Left ventricle myocardium superior (tissue), 1 donor: ENCODE measurements around the gene GPLD1. TPM values are rescaled to one million over a fixed set of nuclear protein-coding genes. Genes with fewer than 3 reads are reported as not detected.
"Not testable (repeated sequence)": the region's sequence is repeated elsewhere in the genome, so short reads cannot be mapped to it uniquely, and the experiment has no call there.

Experiments used
- ATAC-seq: fragments of 200-7000 bp; cut with Tn5 transposase; one replicate; pipeline ENCODE4 v1.9.1; 2020; ENCODE audit warnings: mild to moderate bottlenecking, moderate library complexity
- DNase-seq: peaks from one replicate; pipeline ENCODE4 v3.0.0-alpha.2; 2020
- intact Hi-C: fragments of 100-400 bp; cut with micrococcal nuclease; formaldehyde crosslinking; loops from one replicate; pipeline ENCODE4 v1.11.0; 2022
- total RNA-seq: library from RNA; stranded (reverse); fragmentation: NEBNext Ultra II Directional; extraction: Animal tissue kit (Norgen Biotek cat#: 25700); gene quantifications from one replicate; pipeline ENCODE4 v1.2.1, GENCODE V29; 2021
- donor health status: DM: no; HTN: yes; CAD: no; lungs with severe emphysema.

GPLD1 gene
- total RNA-seq, 1 donor from 2014 or later, result 1.1 TPM

DNA sequence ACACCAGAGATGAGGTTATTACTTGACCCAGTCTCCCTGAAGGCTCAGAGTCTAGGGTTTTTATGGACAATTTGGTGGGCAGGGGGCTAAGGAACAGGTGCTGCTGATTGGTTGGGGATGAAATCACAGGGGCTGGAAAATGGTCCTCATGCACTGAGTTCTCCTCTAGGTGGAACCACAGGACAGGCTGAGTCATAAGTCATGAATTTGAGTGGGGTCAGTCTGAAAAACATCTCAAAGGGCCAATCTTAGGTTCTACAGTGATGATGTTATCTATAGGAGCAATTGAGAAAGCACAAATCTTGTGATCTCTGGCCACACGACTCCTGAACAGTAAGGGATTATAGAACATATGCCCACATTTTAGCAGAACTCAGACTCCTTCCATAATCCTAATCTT is 92.6 kb downstream of the GPLD1 start:
- DNase-seq (no peak), ATAC-seq (no peak)
- intact Hi-C loops, result no loop called here

DNA sequence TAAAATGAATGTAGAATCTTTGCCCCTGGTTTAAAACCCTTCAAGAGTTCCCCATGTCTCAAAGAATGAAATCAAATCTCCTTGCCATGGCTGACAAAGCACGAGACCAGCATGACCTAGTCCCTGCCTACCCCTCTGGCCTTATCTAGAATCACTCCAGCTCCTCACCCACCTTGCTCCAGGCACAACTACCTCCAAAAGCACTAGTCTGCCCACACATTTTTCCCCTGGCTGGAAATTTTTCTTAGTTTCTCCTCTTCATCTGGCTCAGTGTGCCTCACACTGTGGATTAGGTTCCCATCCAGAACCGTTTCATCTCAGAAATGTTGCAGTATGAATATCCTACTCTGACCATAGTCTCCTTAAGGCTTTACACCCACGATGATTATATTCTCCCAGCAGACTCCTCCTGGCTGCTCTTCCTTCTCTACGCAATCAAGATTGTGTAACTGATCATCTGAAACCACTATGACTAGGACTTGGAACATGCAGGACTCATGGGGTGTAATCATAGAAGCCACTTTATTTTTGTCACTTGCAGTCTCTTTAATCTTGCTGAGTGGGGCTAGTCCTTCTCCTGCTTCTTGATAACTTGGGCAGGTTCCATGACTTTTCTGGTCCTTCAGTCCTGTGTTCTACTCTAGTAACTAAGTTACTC is 94.5 kb downstream of the GPLD1 start:
- DNase-seq (no peak), ATAC-seq (no peak)
- intact Hi-C loops, result no loop called here

DNA sequence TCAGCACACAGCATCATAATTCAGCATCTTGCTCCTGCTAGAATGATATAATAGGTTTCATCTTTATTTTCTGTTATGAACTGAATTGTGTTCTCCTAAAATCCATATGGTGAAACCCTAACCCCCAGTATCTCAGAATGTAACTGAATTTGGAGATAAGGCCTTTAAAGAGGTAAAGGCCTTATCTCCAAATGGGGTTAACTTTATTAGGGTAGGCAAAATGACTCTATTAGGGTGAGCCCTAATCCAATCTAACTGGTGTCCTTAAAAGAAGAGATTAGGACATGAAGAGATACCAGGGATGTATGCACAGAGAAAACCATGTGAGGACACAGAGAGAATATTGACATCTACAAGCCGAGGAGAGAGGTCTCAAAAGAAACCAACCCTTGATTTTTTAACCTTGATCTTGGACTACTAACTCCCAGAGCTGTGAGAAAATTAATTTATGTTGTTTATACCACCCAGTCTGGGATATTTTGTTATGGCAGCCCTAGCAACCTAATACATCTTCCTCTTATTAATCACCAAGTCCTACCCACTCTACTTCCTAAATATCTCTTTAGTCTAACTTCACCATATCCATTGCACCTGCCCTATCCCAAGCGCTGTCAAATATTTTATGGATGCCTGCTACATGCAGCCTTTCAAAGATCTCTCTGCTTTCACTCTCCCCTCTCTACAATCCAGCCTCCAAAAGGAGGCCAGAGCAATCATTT is 95.2 kb downstream of the GPLD1 start:
- DNase-seq (no peak), ATAC-seq (no peak)
- intact Hi-C loops, result no loop called here

DNA sequence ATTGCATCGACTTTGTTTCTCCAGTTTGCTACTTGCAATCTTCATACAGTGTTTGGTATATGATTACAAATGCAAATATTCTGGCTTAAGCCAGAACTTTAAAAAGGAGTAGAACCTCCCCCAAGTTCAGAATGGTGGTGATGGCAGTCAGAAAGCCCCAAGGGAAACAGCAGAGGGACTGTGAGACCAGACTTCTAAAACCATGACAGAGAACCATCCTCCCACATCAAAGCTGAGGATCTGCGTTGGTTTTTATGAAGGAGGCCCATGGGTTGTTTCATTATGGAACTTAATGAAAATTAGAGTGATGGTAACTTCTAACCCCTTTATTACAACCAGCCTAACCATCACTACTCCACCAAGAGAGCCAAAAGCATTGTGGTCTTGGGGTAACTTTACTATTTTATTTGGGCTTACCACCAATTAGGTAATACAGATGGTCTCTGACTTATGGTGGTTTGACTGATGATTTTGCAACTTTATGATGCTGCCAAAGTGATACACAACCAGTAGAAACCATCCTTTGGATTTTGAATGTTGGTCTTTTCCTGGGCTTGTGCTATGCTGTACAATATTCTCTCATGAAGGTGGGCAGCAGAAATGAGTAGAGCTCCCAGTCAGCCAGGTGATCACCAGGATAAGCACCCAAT is 97.5 kb downstream of the GPLD1 start:
- ATAC-seq (no peak), DNase-seq (no peak)
- intact Hi-C loops, result no loop called here

DNA sequence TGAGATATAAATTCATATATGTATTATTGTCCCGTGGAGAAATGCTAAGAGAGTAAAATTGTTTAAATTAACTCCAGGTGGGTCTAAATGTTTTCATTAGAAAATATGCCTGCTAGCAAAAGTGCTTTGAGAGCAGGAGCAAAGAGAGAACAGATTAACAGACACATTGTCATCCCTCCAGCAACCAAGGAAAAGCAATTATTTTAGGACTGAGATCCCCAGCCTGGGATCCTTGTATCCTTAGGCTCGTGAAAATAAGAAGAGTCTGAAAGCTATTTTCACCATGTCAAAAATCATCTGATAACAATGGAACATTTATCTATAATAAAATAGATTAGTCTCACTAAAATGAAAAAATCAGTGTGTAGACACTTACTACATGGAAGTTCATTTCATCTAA is 98.2 kb downstream of the GPLD1 start:
- ATAC-seq, result no peak
- DNase-seq, result no peak
- intact Hi-C loops, result no loop called here

DNA sequence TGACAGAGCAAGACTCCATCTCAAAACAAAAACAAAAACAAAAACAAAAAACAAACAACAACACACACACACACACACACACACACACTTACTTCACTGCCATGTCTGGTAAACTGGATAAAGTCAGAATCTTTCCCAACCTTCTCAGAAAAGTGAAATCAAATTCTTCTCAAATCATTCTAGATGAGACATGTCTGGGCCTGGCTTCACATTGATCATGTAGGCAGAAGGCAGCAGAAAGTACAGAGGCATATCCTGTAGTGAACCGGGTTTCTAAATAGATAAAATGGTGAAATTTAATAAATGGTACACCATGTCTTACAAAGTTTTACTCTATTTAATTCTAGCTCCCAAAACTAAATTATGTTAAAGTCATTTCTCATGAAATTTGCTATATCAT is 101.6 kb downstream of the GPLD1 start:
- intact Hi-C loops, result no loop called here
- no peak for ATAC-seq
- no peak for DNase-seq

DNA sequence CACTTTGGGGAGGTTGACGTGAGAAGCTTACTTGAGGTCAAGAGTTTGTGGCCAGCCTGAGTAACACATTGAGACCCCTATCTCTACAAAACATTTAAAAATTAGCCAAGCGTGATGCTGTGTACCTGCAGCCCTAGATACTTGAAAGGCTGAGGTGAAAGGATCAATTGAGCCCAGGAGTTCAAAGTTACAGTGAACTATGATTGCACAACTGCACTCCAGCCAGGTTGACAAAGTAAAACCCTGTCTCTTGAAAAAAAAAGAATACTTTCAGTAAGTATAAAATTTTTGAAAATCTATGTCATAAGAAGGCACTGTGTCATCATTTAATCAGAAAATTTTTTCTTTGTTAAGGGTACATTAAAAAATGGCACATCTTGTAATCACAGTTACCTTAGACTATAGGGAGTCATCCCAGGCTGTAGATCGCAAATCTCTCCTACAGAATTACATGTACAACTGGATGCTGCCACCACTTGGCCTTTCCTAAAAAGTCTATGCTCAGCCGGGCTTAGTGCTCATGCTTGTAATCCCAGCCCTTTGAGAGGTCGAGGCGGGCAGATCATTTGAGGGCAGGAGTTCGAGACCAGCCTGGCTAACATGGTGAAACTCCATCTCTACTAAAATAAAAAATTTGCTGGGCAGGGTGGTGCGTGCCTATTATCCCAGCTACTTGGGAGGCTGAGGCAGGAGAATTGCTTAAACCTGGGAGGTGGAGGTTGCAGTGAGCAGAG is 103.7 kb downstream of the GPLD1 start:
- ATAC-seq (no peak), DNase-seq (no peak)
- intact Hi-C loops, result no loop called here

DNA sequence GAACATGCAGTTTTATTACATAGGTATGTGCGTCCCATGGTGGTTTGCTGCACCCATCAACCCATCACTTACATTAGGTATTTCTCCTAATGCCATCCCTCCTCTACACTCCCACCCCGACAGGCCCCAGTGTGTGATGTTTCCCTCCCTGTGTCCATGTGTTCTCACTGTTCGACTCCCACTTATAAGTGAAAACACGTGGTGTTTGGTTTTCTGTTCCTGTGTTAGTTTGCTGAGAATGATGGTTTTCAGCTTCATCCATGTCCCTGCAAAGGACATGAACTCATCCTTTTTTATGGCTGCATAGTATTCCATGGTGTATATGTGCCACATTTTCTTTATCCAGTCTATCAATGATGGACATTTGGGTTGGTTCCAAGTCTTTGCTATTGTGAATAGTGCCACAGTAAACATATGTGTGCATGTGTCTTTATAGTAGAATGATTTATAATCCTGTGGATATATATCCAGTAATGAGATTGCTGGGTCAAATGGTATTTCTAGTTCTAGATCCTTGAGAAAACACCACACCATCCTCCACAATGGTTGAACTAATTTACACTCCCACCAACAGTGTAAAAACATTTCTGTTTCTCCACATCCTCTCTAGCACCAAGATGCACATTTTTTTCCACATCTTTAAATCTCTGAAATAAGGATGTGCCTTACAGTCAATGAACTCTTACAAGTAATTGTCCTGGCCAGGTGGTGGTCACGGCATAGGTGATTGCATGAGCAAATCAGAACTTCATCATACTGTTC is 104.8 kb downstream of the GPLD1 start:
- DNase-seq, intact Hi-C loops: not testable (repeated sequence)

DNA sequence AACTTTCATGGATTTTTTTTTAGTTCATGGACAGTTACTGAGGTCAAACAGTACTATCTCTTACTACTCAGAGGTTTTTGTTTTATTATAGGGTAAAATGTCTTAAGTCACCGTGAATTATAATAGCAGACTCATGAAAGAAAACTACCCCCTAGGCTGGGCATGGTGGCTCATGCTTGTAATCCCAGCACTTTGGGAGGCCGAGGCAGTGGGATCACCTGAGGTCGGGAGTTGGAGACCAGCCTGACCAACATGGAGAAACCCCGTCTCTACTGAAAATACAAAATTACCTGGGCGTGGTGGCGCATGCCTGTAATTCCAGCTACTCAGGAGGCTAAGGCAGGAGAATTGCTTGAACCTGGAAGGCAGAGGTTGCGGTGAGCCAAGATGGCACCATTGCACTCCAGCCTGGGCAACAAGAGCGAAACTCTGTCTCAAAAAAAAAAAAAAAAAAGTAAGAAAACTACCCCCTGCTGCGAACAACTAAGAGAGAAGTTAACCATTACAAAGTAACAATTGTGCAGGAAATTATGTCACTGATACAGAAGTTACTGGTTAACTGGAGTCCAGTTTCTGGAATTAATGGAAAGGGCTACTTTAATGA is 106.4 kb downstream of the GPLD1 start:
- ATAC-seq, DNase-seq, intact Hi-C loops: not testable (repeated sequence)

More for the DNA sequence above, 104.8 kb downstream of the GPLD1 start:
- not testable (repeated sequence) for ATAC-seq

DNA sequence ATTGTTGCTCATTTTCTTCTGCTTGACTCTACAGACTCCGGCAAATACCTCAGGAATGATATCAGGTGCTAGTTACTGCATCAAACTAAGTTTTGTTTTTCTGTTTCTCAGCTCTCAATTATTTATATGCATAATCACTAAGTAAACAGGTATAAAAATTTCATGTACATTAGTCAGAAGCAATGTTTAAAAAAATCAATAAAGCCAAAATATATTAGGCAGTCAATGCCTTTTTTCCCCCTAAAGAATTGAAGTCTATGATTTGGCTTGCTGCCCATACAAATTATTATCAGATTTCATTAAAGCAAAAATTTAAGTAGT is 107.2 kb downstream of the GPLD1 start:
- no peak for DNase-seq
- no peak for ATAC-seq
- intact Hi-C loops, result no loop called here

DNA sequence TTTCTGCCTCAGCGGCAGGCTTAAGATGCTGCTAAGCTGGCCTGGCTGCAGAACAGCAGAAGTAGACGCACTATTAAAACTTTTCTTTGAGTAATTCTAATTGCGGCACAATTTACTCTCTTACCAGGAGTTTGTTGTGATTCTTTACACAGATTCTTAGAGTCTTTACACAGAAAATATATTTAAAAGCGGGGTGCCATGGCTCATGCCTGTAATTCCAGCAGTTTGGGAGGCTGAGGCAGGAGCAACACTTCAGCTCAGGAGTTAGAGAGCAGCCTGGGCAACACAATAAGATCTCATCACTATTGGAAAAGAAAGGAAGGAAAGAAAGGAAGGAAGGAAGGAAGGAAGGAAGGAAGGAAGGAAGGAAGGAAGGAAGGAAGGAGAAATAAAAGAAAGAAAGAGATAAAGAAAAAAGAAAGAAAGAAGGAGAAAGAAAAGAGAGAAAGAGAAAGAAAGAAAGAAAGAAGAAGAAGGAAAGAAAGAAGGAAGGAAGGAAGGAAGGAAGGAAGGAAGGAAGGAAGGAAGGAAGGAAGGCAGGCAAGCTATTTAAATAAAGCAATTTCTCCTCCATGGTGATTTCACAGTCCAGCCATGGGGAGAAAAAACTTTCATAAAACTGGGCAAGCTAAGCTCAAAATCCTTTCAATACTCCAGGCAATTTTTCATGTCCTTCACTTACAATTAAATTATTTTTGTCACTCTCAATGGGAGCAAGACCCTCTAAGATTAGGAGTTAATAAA is 107.7 kb downstream of the GPLD1 start:
- intact Hi-C loops, result no loop called here
- DNase-seq (no peak), ATAC-seq (no peak)

DNA sequence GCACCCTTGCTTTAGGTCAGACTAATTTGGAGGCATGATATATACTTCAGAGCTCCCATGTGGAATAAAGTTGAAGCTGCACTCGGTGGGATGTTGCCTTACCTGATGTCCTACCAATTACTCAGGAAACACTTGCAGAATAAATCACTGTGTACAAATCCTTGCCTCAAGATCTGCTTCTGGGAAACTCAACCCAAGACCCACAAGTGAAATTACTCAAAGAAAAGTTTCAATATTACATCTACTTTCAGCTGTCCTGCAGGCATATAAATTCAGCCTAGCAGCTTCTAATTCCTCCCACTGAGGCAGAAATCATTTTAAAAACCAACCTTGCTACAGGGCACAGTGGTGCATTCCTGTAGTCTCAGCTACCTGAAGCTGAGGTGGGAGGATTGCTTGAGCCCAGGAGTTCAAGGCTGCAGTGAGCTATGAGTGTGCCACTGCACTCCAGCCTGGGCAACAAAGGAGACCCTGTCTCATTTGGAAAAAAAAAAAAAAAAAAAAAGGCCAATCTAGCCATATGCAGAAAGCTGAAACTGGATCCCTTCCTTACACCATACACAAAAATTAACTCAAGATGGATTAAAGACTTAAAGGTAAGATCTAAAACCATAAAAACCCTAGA is 110.8 kb downstream of the GPLD1 start:
- intact Hi-C loops, result no loop called here

More for the DNA sequence above, 110.8 kb downstream of the GPLD1 start:
- no peak for ATAC-seq
- no peak for DNase-seq

Other genes with a start within 250 kb of the GPLD1 start
- not detected for gene DCDC2, start 131.5 kb downstream of the GPLD1 start, total RNA-seq
- gene MRS2, start 86.6 kb downstream of the GPLD1 start, total RNA-seq, result 44.3 TPM
- 31.2 TPM for gene ALDH5A1, start 5.4 kb upstream of the GPLD1 start, total RNA-seq
- not detected for gene KIAA0319, start 156.6 kb upstream of the GPLD1 start, total RNA-seq
- 24.3 TPM for gene TDP2, start 177.3 kb upstream of the GPLD1 start, total RNA-seq
- 80.0 TPM for gene ACOT13, start 177.5 kb upstream of the GPLD1 start, total RNA-seq
- gene C6orf62, start 229.6 kb upstream of the GPLD1 start, total RNA-seq, result 41.4 TPM